Kidney epithelial cell (primary cell): ENCODE results near the gene ZNF800. TPM values are rescaled to one million over a fixed set of nuclear protein-coding genes. Genes with fewer than 3 reads are reported as not detected.

Experiments
- DNase-seq: peaks from one replicate; pipeline ENCODE4 v3.0.0-alpha.2; 2010; ENCODE audit warnings: low read depth
- H3K27me3 ChIP-seq: 2 replicates; pipeline ENCODE4 v1.6.0; 2011; ENCODE audit warnings: low read length; ENCODE audit not compliant: control insufficient read depth, insufficient read depth
- H3K36me3 ChIP-seq: 2 replicates; pipeline ENCODE4 v1.5.1; 2011; ENCODE audit warnings: low read length; ENCODE audit not compliant: control insufficient read depth, insufficient read depth
- H3K4me3 ChIP-seq: 2 replicates; pipeline ENCODE4 v1.5.1; 2011; ENCODE audit warnings: low read depth, mild to moderate bottlenecking, control low read depth, low read length
- total RNA-seq: library from RNA; depleted of rRNA; stranded (reverse); fragments of >200 nt; gene quantifications from 2 replicates; pipeline ENCODE4 v1.2.3, GENCODE V29; 2015
- TF ChIP-seq, protein P1 (sequence below): IDR thresholded peaks from 2 replicates; pipeline ENCODE4 v1.5.1; 2011; ENCODE audit warnings: mild to moderate bottlenecking, moderate library complexity, low read length, control low read depth, inconsistent platforms; ENCODE audit not compliant: insufficient read depth, poor library complexity, severe bottlenecking

Gene ZNF800
- total RNA-seq, 1 donor from 2014 or later: 24.2 TPM

DNA sequence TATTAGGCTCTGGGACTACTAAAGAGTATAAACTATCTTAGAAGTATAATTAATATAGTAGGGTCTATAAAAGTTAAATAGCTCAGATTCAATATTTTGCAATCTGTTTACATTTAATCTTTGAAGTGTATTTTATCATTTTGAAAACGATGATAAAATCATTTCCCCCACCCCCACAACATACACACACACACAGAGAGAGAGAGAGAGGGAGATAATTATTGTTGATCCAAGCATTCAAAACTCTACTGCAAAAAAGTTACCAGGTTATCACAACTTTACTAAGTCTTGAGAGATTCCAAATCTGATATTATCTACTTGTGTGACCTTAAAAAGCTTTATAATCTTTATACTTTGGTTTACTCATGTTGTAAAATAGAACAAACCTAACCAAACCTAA, 14.0 kb downstream of the ZNF800 start:
- TF ChIP-seq, protein P1, sequence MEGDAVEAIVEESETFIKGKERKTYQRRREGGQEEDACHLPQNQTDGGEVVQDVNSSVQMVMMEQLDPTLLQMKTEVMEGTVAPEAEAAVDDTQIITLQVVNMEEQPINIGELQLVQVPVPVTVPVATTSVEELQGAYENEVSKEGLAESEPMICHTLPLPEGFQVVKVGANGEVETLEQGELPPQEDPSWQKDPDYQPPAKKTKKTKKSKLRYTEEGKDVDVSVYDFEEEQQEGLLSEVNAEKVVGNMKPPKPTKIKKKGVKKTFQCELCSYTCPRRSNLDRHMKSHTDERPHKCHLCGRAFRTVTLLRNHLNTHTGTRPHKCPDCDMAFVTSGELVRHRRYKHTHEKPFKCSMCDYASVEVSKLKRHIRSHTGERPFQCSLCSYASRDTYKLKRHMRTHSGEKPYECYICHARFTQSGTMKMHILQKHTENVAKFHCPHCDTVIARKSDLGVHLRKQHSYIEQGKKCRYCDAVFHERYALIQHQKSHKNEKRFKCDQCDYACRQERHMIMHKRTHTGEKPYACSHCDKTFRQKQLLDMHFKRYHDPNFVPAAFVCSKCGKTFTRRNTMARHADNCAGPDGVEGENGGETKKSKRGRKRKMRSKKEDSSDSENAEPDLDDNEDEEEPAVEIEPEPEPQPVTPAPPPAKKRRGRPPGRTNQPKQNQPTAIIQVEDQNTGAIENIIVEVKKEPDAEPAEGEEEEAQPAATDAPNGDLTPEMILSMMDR: no peak
- DNase-seq: no peak
- H3K36me3 ChIP-seq: no peaks in the 10 kb centered on the region
- no peaks in the 10 kb centered on the region for H3K27me3 ChIP-seq
- no peak overlapping the region for H3K4me3 ChIP-seq

DNA sequence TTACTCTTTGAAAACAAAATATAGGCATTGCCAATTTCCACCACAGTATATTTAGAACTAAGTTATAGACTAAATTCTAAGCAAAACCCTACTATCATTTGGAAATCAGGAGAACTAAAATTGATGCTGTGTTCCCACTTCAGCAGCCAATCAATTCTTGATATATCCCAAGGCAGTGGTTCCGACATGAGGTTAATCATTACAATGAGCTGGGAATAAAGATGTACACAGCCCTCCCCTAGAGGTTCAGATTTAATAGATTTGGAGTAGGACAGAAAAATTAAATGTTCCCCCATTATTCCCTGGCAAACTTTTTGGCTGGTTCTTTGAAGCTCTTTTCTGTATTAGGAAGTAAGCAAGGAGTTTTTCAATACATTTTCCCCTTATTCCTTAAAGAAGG, 15.1 kb downstream of the ZNF800 start:
- no peaks in the 10 kb centered on the region for H3K36me3 ChIP-seq
- TF ChIP-seq, protein P1: no peak
- no peak for DNase-seq

DNA sequence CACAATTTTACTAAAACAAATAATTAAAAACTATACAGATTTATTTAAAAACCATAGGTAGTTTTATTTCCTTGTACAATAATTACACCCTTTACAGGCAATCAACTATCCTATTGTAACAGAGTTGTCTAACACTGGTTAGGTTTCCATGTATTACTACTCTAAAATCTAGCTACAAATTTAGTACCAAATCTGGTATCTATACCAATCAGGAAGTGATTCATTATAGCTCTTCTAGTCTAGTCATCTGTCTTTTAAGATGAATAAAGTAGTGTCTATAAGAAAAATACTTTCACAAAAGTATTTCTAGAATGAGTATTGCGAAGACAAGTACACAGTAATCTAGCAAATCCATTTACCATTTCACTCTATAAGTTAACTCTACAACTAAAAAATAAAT, 16.9 kb downstream of the ZNF800 start:
- no peak for DNase-seq
- TF ChIP-seq, protein P1: no peak
- no peaks in the 10 kb centered on the region for H3K27me3 ChIP-seq
- H3K4me3 ChIP-seq: no peak overlapping the region
- H3K36me3 ChIP-seq: no peaks in the 10 kb centered on the region

More for the DNA sequence above, 15.1 kb downstream of the ZNF800 start:
- no peaks in the 10 kb centered on the region for H3K27me3 ChIP-seq
- H3K4me3 ChIP-seq: no peak overlapping the region

DNA sequence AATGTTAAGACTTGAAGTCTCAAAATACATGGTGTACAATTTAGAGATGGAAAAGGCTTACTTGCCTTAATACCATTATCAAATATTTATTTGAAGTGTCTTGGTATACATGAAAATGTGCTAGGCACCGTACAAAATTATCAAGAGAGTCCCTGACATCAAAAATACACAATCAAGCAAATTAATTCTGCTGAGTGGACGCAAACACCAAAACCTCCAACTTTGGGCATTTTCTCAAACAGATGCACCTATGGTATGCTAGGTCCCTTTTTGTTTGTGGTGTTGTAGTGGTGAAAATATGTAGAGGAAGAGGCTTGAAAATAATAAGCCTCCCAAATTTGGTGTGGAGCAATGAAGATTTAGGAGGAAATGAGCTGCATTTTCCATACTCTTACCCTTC, 24.8 kb downstream of the ZNF800 start:
- H3K4me3 ChIP-seq: no peak overlapping the region
- H3K27me3 ChIP-seq: no peaks in the 10 kb centered on the region
- H3K36me3 ChIP-seq: no peaks in the 10 kb centered on the region
- no peak for DNase-seq
- TF ChIP-seq, protein P1: no peak

DNA sequence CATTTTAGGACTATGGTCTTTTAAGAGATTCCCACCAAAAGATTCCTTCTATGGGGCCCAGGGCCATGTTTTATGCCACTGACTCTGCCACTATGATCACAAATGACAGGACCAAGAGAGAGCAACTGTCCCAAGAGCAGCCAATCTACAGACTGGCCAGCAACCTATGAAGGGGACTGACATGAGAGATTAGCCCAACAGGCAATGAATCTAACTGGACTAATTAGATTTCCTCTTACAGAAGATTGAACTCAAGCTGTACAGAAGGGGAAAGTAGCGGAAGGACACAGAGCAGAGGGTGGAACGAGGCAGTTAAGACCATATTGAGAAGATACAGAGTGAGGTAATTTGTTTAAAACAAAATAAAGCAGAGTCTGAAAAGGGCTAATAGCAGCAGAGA, 25.8 kb downstream of the ZNF800 start:
- no peaks in the 10 kb centered on the region for H3K36me3 ChIP-seq
- TF ChIP-seq, protein P1: no peak

DNA sequence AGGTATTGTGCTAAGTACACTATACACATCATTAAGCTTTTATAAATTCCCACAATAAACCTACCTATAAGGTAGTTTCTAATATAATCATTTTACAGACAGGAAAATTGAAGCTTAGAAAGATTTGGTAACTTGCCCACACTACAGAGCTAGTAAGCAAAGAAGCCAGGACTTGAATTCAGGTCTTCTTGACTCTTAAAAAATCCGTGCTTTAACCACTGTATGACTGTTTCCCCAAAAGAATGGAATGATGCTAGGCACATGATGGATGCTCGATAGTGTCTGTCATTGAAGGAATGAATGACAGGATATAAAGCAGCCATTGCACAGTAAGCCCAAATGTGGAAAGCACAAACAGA, 26.6 kb downstream of the ZNF800 start:
- TF ChIP-seq, protein P1: no peak
- no peaks in the 10 kb centered on the region for H3K36me3 ChIP-seq
- H3K4me3 ChIP-seq: no peak overlapping the region
- H3K27me3 ChIP-seq: no peaks in the 10 kb centered on the region
- no peak for DNase-seq

More for the DNA sequence above, 25.8 kb downstream of the ZNF800 start:
- no peak for DNase-seq
- Histone ChIP-seq H3K4me3 (no peak overlapping the region), H3K27me3 (no peaks in the 10 kb centered on the region)
